Gastroesophageal sphincter (tissue), 4 donors: ENCODE results near the gene NNMT. TPM values are rescaled to one million over a fixed set of nuclear protein-coding genes. Genes with fewer than 3 reads are reported as not detected.

Experiments
- ATAC-seq: fragments of 150-250 bp; one replicate; pipeline ENCODE4 v1.9.1; 2016; ENCODE audit warnings: mild to moderate bottlenecking, moderate library complexity
- H3K27ac ChIP-seq, 4 donors: fragments of 200-600 bp; sonication (generic) in 3 of 4; 1 replicate in 3 of 4; 2 replicates in 1 of 4; pipeline ENCODE4 v1.5.1; 2016 to 2019
- H3K27me3 ChIP-seq: fragments of 200-600 bp; sonication (generic); one replicate; pipeline ENCODE4 v1.5.1; 2019
- H3K36me3 ChIP-seq, 2 donors: fragments of 200-600 bp; sonication (generic); one replicate each; pipeline ENCODE4 v1.5.1; 2019; ENCODE audit warnings: control low read depth in 1 of 2
- H3K4me1 ChIP-seq, 3 donors: fragments of 200-600 bp; sonication (generic); 1 replicate in 2 of 3; 2 replicates in 1 of 3; pipeline ENCODE4 v1.5.1; 2016 to 2019; ENCODE audit warnings: control low read depth in 2 of 3
- H3K4me3 ChIP-seq, 2 donors: fragments of 200-600 bp; sonication (generic); one replicate each; pipeline ENCODE4 v1.5.1; 2019; ENCODE audit warnings: mild to moderate bottlenecking in 1 of 2, moderate library complexity in 1 of 2
- H3K9me3 ChIP-seq, 3 donors: fragments of 200-600 bp; sonication (generic); one replicate each; pipeline ENCODE4 v1.5.1; 2017 to 2019; ENCODE audit warnings: control low read depth in 2 of 3
- CTCF ChIP-seq, 4 experiments: fragments of 200-600 bp in 2 of 4; fragments of 450-650 bp in 2 of 4; sonication (generic) in 1 of 4; IDR thresholded peaks; one replicate each; pipeline ENCODE4 v1.5.1; 2017 to 2019; ENCODE audit warnings: antibody characterized with exemption in 4 of 4, mild to moderate bottlenecking in 2 of 4, moderate library complexity in 2 of 4
- EP300 ChIP-seq: sonication (generic); formaldehyde crosslinking; IDR thresholded peaks from one replicate; pipeline ENCODE4 v1.6.1; 2017; ENCODE audit warnings: antibody characterized with exemption, mild to moderate bottlenecking
- POLR2A ChIP-seq, 2 donors: fragments of 450-650 bp; IDR thresholded peaks; one replicate each; pipeline ENCODE4 v1.6.1; 2017; ENCODE audit warnings: antibody characterized with exemption in 2 of 2, mild to moderate bottlenecking in 2 of 2, moderate library complexity in 1 of 2
- POLR2AphosphoS5 ChIP-seq: sonication (generic); formaldehyde crosslinking; IDR thresholded peaks from one replicate; pipeline ENCODE4 v1.6.1; 2017; ENCODE audit warnings: antibody characterized with exemption
- WGBS, 2 donors: methylation state at CpG; one replicate each; pipeline ENCODE4 v1.1.5; 2018; ENCODE audit warnings: low coverage in 1 of 2; 5-methylcytosine and 5-hydroxymethylcytosine counted together
- total RNA-seq, 4 donors: library from RNA; depleted of rRNA; stranded (reverse); fragments of >200 nt; gene quantifications; one replicate each; pipeline ENCODE4 v1.1.0, GENCODE V29; 2016

The NNMT gene
- total RNA-seq, 4 donors from 2014 or later = 39.4 to 409 (median 243) TPM

- no peak for TF ChIP-seq EP300
- Histone ChIP-seq H3K9me3 (no peaks in the 10 kb centered on the region), H3K4me1 (peaks cover 0 to 42% (median 20%) of the 10 kb centered on the region in 3 donors), H3K4me3 (no peak overlapping the region), H3K27ac (no peak overlapping the region), H3K36me3 (no peaks in the 10 kb centered on the region), H3K27me3 (peaks cover 25% of the 10 kb centered on the region)
- WGBS, 2 donors = 73 to 84% methylated on average over 6 to 7 of the region's 7 CpGs
- ATAC-seq = no peak
Measured at GRCh38 chr11:114263513-114264170, 32.6 kb upstream of the NNMT start.

- 72% methylated on average over 2 of the region's 2 CpGs; no CpG with 5 or more reads in 1 of the 2 donors for WGBS, 2 donors
Measured at GRCh38 chr11:114264381-114264780, 31.8 kb upstream of the NNMT start.

GRCh38 chr11:114265122-114265878, 30.9 kb upstream of the NNMT start:
- Histone ChIP-seq H3K36me3 (no peaks in the 10 kb centered on the region), H3K9me3 (no peaks in the 10 kb centered on the region), H3K27me3 (peaks cover 25% of the 10 kb centered on the region), H3K4me1 (peaks cover 0 to 33% (median 9%) of the 10 kb centered on the region in 3 donors), H3K27ac (no peak overlapping the region), H3K4me3 (no peak overlapping the region)
- WGBS, 2 donors = 70 to 71% methylated on average over 4 to 8 of the region's 8 CpGs
- ATAC-seq = peak; percentile 33
- TF ChIP-seq CTCF (IDR thresholded peaks at IDR 0.05) = no peak

More at GRCh38 chr11:114264381-114264780, 31.8 kb upstream of the NNMT start:
- Histone ChIP-seq H3K27ac (no peak overlapping the region), H3K27me3 (peaks cover 25% of the 10 kb centered on the region), H3K36me3 (no peaks in the 10 kb centered on the region), H3K4me1 (peaks cover 0 to 40% (median 18%) of the 10 kb centered on the region in 3 donors), H3K4me3 (no peak overlapping the region), H3K9me3 (no peaks in the 10 kb centered on the region)
- no peak for TF ChIP-seq POLR2A (IDR thresholded peaks at IDR 0.05)
- peak; percentile 4 for TF ChIP-seq POLR2AphosphoS5
- no peak for TF ChIP-seq CTCF (IDR thresholded peaks at IDR 0.05)
- ATAC-seq = no peak

- Histone ChIP-seq H3K4me1 (peaks cover 0 to 7% (median 0%) of the 10 kb centered on the region in 3 donors), H3K9me3 (no peaks in the 10 kb centered on the region), H3K36me3 (peaks cover 0 to 4% of the 10 kb centered on the region in 2 donors), H3K27me3 (peaks cover 52% of the 10 kb centered on the region), H3K4me3 (no peak overlapping the region), H3K27ac (no peak overlapping the region)
- ATAC-seq = no peak
- 38% methylated on average over 2 of the region's 2 CpGs; no CpG with 5 or more reads in 1 of the 2 donors for WGBS, 2 donors
- TF ChIP-seq POLR2A (IDR thresholded peaks at IDR 0.05) (no peak), EP300 (no peak), POLR2AphosphoS5 (no peak), CTCF (IDR thresholded peaks at IDR 0.05) (no peak)
Measured at GRCh38 chr11:114269498-114269897, 26.7 kb upstream of the NNMT start.

- peaks cover 52% of the 10 kb centered on the region for H3K27me3 ChIP-seq
- 77 to 86% methylated on average over 2 to 3 of the region's 5 CpGs for WGBS, 2 donors
Measured at GRCh38 chr11:114270531-114271270, 25.5 kb upstream of the NNMT start.

More at GRCh38 chr11:114270531-114271270, 25.5 kb upstream of the NNMT start:
- TF ChIP-seq POLR2A (IDR thresholded peaks at IDR 0.05) (no peak), EP300 (no peak), POLR2AphosphoS5 (no peak), CTCF (IDR thresholded peaks at IDR 0.05) (no peak)
- H3K27ac ChIP-seq = no peak overlapping the region
- no peaks in the 10 kb centered on the region for H3K9me3 ChIP-seq
- ATAC-seq = no peak
- H3K4me1 ChIP-seq = peaks cover 0 to 8% (median 0%) of the 10 kb centered on the region in 3 donors
- peaks cover 0 to 4% of the 10 kb centered on the region in 2 donors for H3K36me3 ChIP-seq
- H3K4me3 ChIP-seq = no peak overlapping the region
